Measurements from ENCODE around the gene VAV2. TPM values are rescaled to one million over a fixed set of nuclear protein-coding genes. Genes with fewer than 3 reads are reported as not detected.

Gene VAV2
- polyA plus RNA-seq, 1 of the 3 experiments (the other 2 are of a cell fraction), result 14.9 TPM

DNA sequence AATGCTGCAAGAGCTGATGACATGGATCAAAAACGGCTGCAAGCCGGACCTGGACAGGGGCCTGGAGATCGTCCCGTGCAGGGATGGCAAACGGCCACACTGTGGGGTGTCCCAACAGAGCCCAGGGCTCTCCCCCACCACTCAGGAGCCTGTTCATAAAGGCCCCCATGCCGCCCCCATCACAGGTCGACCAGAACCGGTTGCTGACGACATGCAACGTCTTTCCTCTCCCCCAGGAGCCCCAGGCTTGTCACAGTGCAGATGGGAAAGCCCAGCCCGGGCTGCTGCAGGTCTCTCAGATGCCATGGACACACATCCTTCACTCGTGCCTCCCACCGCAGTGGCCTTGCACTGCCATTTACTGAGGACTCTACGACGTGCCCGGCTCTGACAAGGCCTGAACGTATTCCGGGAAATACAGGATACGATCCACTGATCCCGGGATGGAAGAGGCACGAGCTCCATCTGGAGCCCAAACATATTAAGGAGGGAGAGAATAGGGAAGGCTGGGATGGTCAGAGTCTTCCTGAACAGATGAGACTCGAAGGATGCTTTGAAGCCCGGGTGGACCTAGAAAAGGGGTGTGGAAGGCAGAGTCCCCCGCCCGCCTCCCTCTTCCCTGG, 177.4 kb downstream of the VAV2 start:
- Histone ChIP-seq H3K4me2 (no peak overlapping the region), H3K4me1 (ENCODE audit: control insufficient read depth in 1 of 2, insufficient read depth in 2 of 2, low read depth in 1 of 2, low read length in 1 of 2) (peaks cover 0 to 23% of the 10 kb centered on the region in 2 experiments; a peak in 1 of 4 replicates), H3K27me3 (ENCODE audit: insufficient read depth) (no peaks in the 10 kb centered on the region), H3K36me3 (replicated peaks in 1 of 2; ENCODE audit: control insufficient read depth in 1 of 2, insufficient read depth in 2 of 2, low read length in 1 of 2) (peaks cover 0 to 5% of the 10 kb centered on the region in 2 experiments), H3K79me2 (ENCODE audit: insufficient read depth) (0 out of 2 replicates have a peak, but pooled peaks cover 8% of the 10 kb centered on the region), H3K9me2 (no peaks in the 10 kb centered on the region), H2AFZ (ENCODE audit: low read depth) (no peak overlapping the region), H3K27ac (ENCODE audit: low read depth in 2 of 2, low read length in 1 of 2) (peak overlapping the region in 1 of 2 experiments; percentile 75; a peak in 2 of 4 replicates), H3K9ac (no peak overlapping the region), H3F3A (replicated peaks; ENCODE audit: insufficient read depth) (no peaks in the 10 kb centered on the region), H4K20me1 (ENCODE audit: insufficient read depth) (peaks cover 3% of the 10 kb centered on the region; the same call in 1 of the 2 replicates), H3K9me3 (no peaks in the 10 kb centered on the region), H3K4me3 (ENCODE audit: low read depth in 2 of 2, low read length in 1 of 2) (no peak overlapping the region)
- TF ChIP-seq EZH2phosphoT487 (IDR thresholded peaks at IDR 0.05; ENCODE audit: borderline replicate concordance, low read depth) (no peak), YY1 (IDR thresholded peaks at IDR 0.05; ENCODE audit: low read depth) (no peak), TAF1 (IDR thresholded peaks at IDR 0.05; ENCODE audit: borderline replicate concordance, low read depth, low read length) (no peak)
- CTCF ChIA-PET, result interaction anchor here (1.0 to 7.1 kb wide), 8 partner anchors 11 to 179 kb away, joined by 3 to 53 read pairs (median 7); no protein-coding TSS in a partner anchor
- WGBS (ENCODE audit: low lambda C conversion rate), result 86% methylated on average over 19 of the region's 25 CpGs
- no peak for DNase-seq
- POLR2A ChIA-PET, result interaction anchor here (0.6 kb wide), 1 partner anchor 29 kb away, joined by 3 read pairs; no protein-coding TSS in a partner anchor

DNA sequence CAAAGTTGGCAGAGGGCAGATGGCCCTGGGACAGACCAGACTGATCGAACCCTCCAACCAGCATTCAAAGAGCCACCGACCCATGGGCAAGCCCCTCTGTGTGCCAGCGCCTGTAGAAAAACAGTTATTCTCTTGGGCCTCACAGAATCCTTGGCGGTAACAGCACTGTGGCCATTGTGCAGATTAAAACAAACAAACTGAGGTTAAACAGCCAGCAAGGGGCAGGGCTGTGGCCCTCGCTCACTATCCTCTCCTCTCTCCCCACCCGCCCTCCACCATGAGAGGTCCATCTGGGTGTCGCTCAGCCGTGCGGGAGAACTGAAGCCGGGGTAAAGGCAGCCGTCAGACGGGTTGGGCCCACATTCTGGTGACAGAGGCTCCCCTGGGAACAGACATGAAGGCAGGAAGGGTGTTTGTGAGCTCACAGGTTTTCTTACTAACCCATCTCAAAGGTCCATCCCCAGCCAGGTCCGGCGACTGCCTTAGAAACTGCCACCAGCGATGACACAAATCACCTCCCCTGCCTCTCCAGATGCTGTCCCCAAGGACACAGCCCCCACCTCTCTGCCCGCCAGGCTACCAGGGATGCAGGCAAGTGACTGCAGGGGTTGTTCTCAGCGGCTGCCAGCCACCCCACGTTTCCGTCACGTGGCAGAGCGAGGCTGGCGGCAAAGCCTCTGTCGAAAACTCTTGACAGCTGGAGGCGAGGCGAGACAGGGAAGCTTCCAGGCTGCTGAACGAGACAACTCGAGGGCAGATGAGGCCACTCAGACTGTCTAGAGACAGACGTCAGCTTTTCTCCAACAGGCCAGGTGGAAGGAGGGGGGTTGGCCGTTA, 178.2 kb downstream of the VAV2 start:
- ChIA-PET CTCF (interaction anchor here (1.0 to 7.1 kb wide), 9 partner anchors 10 to 180 kb away, joined by 3 to 53 read pairs (median 7); no protein-coding TSS in a partner anchor), POLR2A (interaction anchor here (0.6 kb wide), 1 partner anchor 29 kb away, joined by 3 read pairs; no protein-coding TSS in a partner anchor)
- peaks cover 0 to 23% of the 10 kb centered on the region in 2 experiments; a peak in 1 of 4 replicates for H3K4me1 ChIP-seq (ENCODE audit: control insufficient read depth in 1 of 2, insufficient read depth in 2 of 2, low read depth in 1 of 2, low read length in 1 of 2)
- no peaks in the 10 kb centered on the region for H3K27me3 ChIP-seq (ENCODE audit: insufficient read depth)
- no peak overlapping the region for H2AFZ ChIP-seq (ENCODE audit: low read depth)
- peaks cover 0 to 11% of the 10 kb centered on the region in 2 experiments for H3K36me3 ChIP-seq (replicated peaks in 1 of 2; ENCODE audit: control insufficient read depth in 1 of 2, insufficient read depth in 2 of 2, low read length in 1 of 2)
- TF ChIP-seq EP300 (IDR thresholded peaks at IDR 0.05; ENCODE audit: borderline replicate concordance in 1 of 2, low read depth in 1 of 2, low read length in 1 of 2) (0 out of 4 replicates have a peak, but pooled peaks of 1 of the 2 experiments have one; percentile 56), MXI1 (IDR thresholded peaks at IDR 0.05; ENCODE audit: low read depth, low read length) (peak; percentile 90), SMC3 (IDR thresholded peaks at IDR 0.05; ENCODE audit: low read depth, low read length) (no peak)
- H3K9me3 ChIP-seq, result no peaks in the 10 kb centered on the region
- H3F3A ChIP-seq (replicated peaks; ENCODE audit: insufficient read depth), result no peaks in the 10 kb centered on the region
- H3K79me2 ChIP-seq (ENCODE audit: insufficient read depth), result 0 out of 2 replicates have a peak, but pooled peaks cover 4% of the 10 kb centered on the region
- no peak overlapping the region for H3K9ac ChIP-seq
- no peak overlapping the region for H3K4me2 ChIP-seq
- peak overlapping the region in 1 of 2 experiments; percentile 75; a peak in 2 of 4 replicates for H3K27ac ChIP-seq (ENCODE audit: low read depth in 2 of 2, low read length in 1 of 2)
- DNase-seq, result peak; percentile 85
- WGBS (ENCODE audit: low lambda C conversion rate), result 96% methylated on average over 11 of the region's 29 CpGs
- H3K4me3 ChIP-seq (ENCODE audit: low read depth in 2 of 2, low read length in 1 of 2), result no peak overlapping the region
- H4K20me1 ChIP-seq (ENCODE audit: insufficient read depth), result peaks cover 3% of the 10 kb centered on the region; the same call in 1 of the 2 replicates
- H3K9me2 ChIP-seq, result no peaks in the 10 kb centered on the region

Data from SK-N-SH (cell line).